DND-41 (cell line): ENCODE results near the gene GRK1.

Experiments
- ATAC-seq: fragments of 200-7000 bp; cut with Tn5 transposase; 3 replicates; pipeline ENCODE4 v1.9.1; 2021; ENCODE audit warnings: low read depth; ENCODE audit not compliant: insufficient read depth
- DNase-seq: peaks from one replicate; pipeline ENCODE4 v3.0.0-alpha.2; 2020
- H2AFZ ChIP-seq: 2 replicates; pipeline ENCODE4 v1.6.0; 2012; ENCODE audit warnings: low read depth, low read length
- H3K27ac ChIP-seq: 2 replicates; pipeline ENCODE4 v1.5.1; 2012; ENCODE audit warnings: low read length, inconsistent platforms
- H3K27me3 ChIP-seq: fragments of 200-600 bp; sonication (generic); 2 replicates; pipeline ENCODE4 v1.6.0; 2012; ENCODE audit warnings: low read length, mild to moderate bottlenecking, inconsistent platforms; ENCODE audit not compliant: insufficient read depth, poor library complexity
- H3K36me3 ChIP-seq: 2 replicates; pipeline ENCODE4 v1.5.1; 2012; ENCODE audit warnings: low read length, inconsistent platforms; ENCODE audit not compliant: insufficient read depth
- H3K4me1 ChIP-seq: 2 replicates; pipeline ENCODE4 v1.5.1; 2012; ENCODE audit warnings: mild to moderate bottlenecking, low read length; ENCODE audit not compliant: insufficient read depth
- H3K4me2 ChIP-seq: 2 replicates; pipeline ENCODE4 v1.6.0; 2012; ENCODE audit warnings: mild to moderate bottlenecking, moderate library complexity, low read length, inconsistent platforms; ENCODE audit not compliant: insufficient read depth
- H3K4me3 ChIP-seq, 2 experiments: fragments of 200-600 bp in 1 of 2; shearing (Covaris generic) in 1 of 2; 2 replicates each; pipeline ENCODE4 v1.5.1; 2012 to 2016; ENCODE audit warnings: inconsistent platforms in 2 of 2, low read length in 2 of 2, mild to moderate bottlenecking in 2 of 2, low read depth in 1 of 2, moderate library complexity in 1 of 2
- H3K79me2 ChIP-seq: 2 replicates; pipeline ENCODE4 v1.6.0; 2012; ENCODE audit warnings: low read length, inconsistent platforms; ENCODE audit not compliant: insufficient read depth
- H3K9ac ChIP-seq: 2 replicates; pipeline ENCODE4 v1.6.0; 2012; ENCODE audit warnings: low read depth, mild to moderate bottlenecking, inconsistent platforms, low read length, moderate library complexity
- H3K9me3 ChIP-seq: 2 replicates; pipeline ENCODE4 v1.5.1; 2012; ENCODE audit warnings: low read length, moderate library complexity, mild to moderate bottlenecking, inconsistent platforms; ENCODE audit not compliant: insufficient read depth, severe bottlenecking
- H4K20me1 ChIP-seq: 2 replicates; pipeline ENCODE4 v1.6.0; 2012; ENCODE audit warnings: low read length; ENCODE audit not compliant: insufficient read depth
- CTCF ChIP-seq: IDR thresholded peaks from 2 replicates; pipeline ENCODE4 v1.5.1; 2012; ENCODE audit warnings: borderline replicate concordance, low read length, moderate library complexity, mild to moderate bottlenecking; ENCODE audit not compliant: poor library complexity, severe bottlenecking; ENCODE audit errors: extremely low read depth
- EZH2 ChIP-seq: IDR thresholded peaks from 3 replicates; pipeline ENCODE4 v1.6.1; 2012; ENCODE audit warnings: borderline replicate concordance, low read depth, mild to moderate bottlenecking, moderate library complexity, low read length, inconsistent platforms; ENCODE audit not compliant: severe bottlenecking

The GRK1 gene

GRCh38 chr13:113730258-113730691, 63.3 kb downstream of the GRK1 start:
- H3K36me3 ChIP-seq = no peaks in the 10 kb centered on the region
- H3K9me3 ChIP-seq = peaks cover 8% of the 10 kb centered on the region
- 0 out of 2 replicates have a peak, but pooled peaks cover 10% of the 10 kb centered on the region for H4K20me1 ChIP-seq
- H3K4me3 ChIP-seq = no peak overlapping the region
- no peak overlapping the region for H3K9ac ChIP-seq
- no peaks in the 10 kb centered on the region for H3K79me2 ChIP-seq
- H3K27me3 ChIP-seq = no peaks in the 10 kb centered on the region
- no peak overlapping the region for H3K27ac ChIP-seq
- no peak for TF ChIP-seq CTCF
- no peak for TF ChIP-seq EZH2
- no peak overlapping the region for H3K4me2 ChIP-seq
- no peak overlapping the region for H2AFZ ChIP-seq
- no peak for DNase-seq
- H3K4me1 ChIP-seq = no peaks in the 10 kb centered on the region
- no peak for ATAC-seq

- H3K4me2 ChIP-seq = no peak overlapping the region
- H3K9me3 ChIP-seq = peaks cover 8% of the 10 kb centered on the region
- DNase-seq (no peak), ATAC-seq (no peak)
- 0 out of 2 replicates have a peak, but pooled peaks cover 14% of the 10 kb centered on the region for H4K20me1 ChIP-seq
- no peak overlapping the region for H3K4me3 ChIP-seq
- no peaks in the 10 kb centered on the region for H3K4me1 ChIP-seq
- H2AFZ ChIP-seq = no peak overlapping the region
- no peaks in the 10 kb centered on the region for H3K27me3 ChIP-seq
- no peaks in the 10 kb centered on the region for H3K36me3 ChIP-seq
- no peaks in the 10 kb centered on the region for H3K79me2 ChIP-seq
- H3K9ac ChIP-seq = no peak overlapping the region
- TF ChIP-seq CTCF (no peak), EZH2 (no peak)
- H3K27ac ChIP-seq = no peak overlapping the region
These were observed 63.8 kb downstream of the GRK1 start for GRCh38 chr13:113730831-113731191.

- DNase-seq (no peak), ATAC-seq (no peak)
- Histone ChIP-seq H3K27me3 (no peaks in the 10 kb centered on the region), H3K9ac (no peak overlapping the region), H3K9me3 (peaks cover 8% of the 10 kb centered on the region), H3K27ac (no peak overlapping the region), H3K4me3 (no peak overlapping the region), H3K79me2 (no peaks in the 10 kb centered on the region), H3K4me2 (no peak overlapping the region), H4K20me1 (0 out of 2 replicates have a peak, but pooled peaks cover 14% of the 10 kb centered on the region), H3K36me3 (no peaks in the 10 kb centered on the region), H2AFZ (no peak overlapping the region), H3K4me1 (no peaks in the 10 kb centered on the region)
- no peak for TF ChIP-seq EZH2
- no peak for TF ChIP-seq CTCF
These were observed 64.5 kb downstream of the GRK1 start for GRCh38 chr13:113731192-113732175.
